WTC11 (cell line): ENCODE data around the gene ITPR3. TPM values are rescaled to one million over a fixed set of nuclear protein-coding genes. Genes with fewer than 3 reads are reported as not detected.

Experiments
- ATAC-seq: fragments of 200-7000 bp; cut with Tn5 transposase; 2 replicates; pipeline ENCODE4 v1.10.0; 2021; ENCODE audit warnings: mild to moderate bottlenecking, moderate library complexity
- CTCF ChIA-PET: fragments of 300-600 bp; sonication (Branson Sonifier 250); formaldehyde crosslinking; loops from one replicate; lab custom pipeline; 2021; ENCODE audit warnings: antibody characterized with exemption; lab: Charles Lee
- POLR2A ChIA-PET: fragments of 350-600 bp; sonication (Branson Sonifier 250); formaldehyde crosslinking; loops from one replicate; lab custom pipeline; 2021; ENCODE audit warnings: antibody characterized with exemption; lab: Charles Lee
- DNase-seq: peaks from one replicate; pipeline ENCODE4 v3.0.0; 2021; ENCODE audit warnings: low spot score
- H3K27ac Mint-ChIP-seq: 2 replicates; pipeline ENCODE4 v1.8.0; 2021; ENCODE audit warnings: mixed read lengths
- H3K27me3 Mint-ChIP-seq: 2 replicates; pipeline ENCODE4 v1.8.0; 2021; ENCODE audit warnings: low read depth, mild to moderate bottlenecking, moderate library complexity, mixed read lengths
- H3K36me3 Mint-ChIP-seq: 2 replicates; pipeline ENCODE4 v1.8.0; 2021; ENCODE audit warnings: mixed read lengths
- H3K4me1 Mint-ChIP-seq: 2 replicates; pipeline ENCODE4 v1.8.0; 2022; ENCODE audit warnings: mixed read lengths
- H3K4me3 Mint-ChIP-seq: 2 replicates; pipeline ENCODE4 v1.8.0; 2021; ENCODE audit warnings: mild to moderate bottlenecking, moderate library complexity, mixed read lengths
- H3K9me3 Mint-ChIP-seq: 2 replicates; pipeline ENCODE4 v1.8.0; 2021; ENCODE audit warnings: mixed read lengths
- RORB ChIP-seq: fragments of 250-450 bp; sonication (Bioruptor Pico); IDR thresholded peaks from 2 replicates; pipeline ENCODE4 v1.9.0; 2021; ENCODE audit warnings: mild to moderate bottlenecking
- TEAD1 ChIP-seq: sonication (generic); formaldehyde crosslinking; IDR thresholded peaks from 2 replicates; pipeline ENCODE4 v1.8.0; 2022; ENCODE audit warnings: mild to moderate bottlenecking, missing genetic modification reagents
- ZNF396 ChIP-seq: fragments of 250-450 bp; sonication (Bioruptor Pico); IDR thresholded peaks from 2 replicates; pipeline ENCODE4 v1.8.0; 2021; ENCODE audit warnings: mild to moderate bottlenecking, moderate library complexity, borderline replicate concordance
- ZNF423 ChIP-seq: fragments of 250-450 bp; sonication (Bioruptor Pico); IDR thresholded peaks from 2 replicates; pipeline ENCODE4 v2.1.2; 2022; ENCODE audit warnings: mild to moderate bottlenecking, moderate library complexity
- total RNA-seq: library from RNA; stranded (reverse); gene quantifications from 3 replicates; pipeline ENCODE4 v1.2.3, GENCODE V29; 2021
- TF ChIP-seq, protein P1 (sequence below): fragments of 200-600 bp; IDR thresholded peaks from 2 replicates; pipeline ENCODE4 v1.8.0; 2022; ENCODE audit warnings: antibody characterized with exemption
- TF ChIP-seq, protein P2 (sequence below): sonication (generic); formaldehyde crosslinking; IDR thresholded peaks from 2 replicates; pipeline ENCODE4 v1.8.1; 2023; ENCODE audit warnings: mild to moderate bottlenecking, missing genetic modification reagents
- TF ChIP-seq, protein P3 (sequence below): fragments of 250-450 bp; sonication (Bioruptor Pico); IDR thresholded peaks from 2 replicates; pipeline ENCODE4 v1.9.0; 2021; ENCODE audit warnings: mild to moderate bottlenecking, borderline replicate concordance
- TF ChIP-seq, protein P4 (sequence below): sonication (generic); formaldehyde crosslinking; IDR thresholded peaks from 2 replicates; pipeline ENCODE4 v1.8.0; 2022; ENCODE audit warnings: mild to moderate bottlenecking, missing genetic modification reagents
- TF ChIP-seq, protein P5 (sequence below): fragments of 250-450 bp; sonication (Bioruptor Pico); IDR thresholded peaks from 2 replicates; pipeline ENCODE4 v2.1.2; 2022; ENCODE audit warnings: mild to moderate bottlenecking, moderate library complexity
- TF ChIP-seq, protein P6 (sequence below): fragments of 250-450 bp; sonication (Bioruptor Pico); IDR thresholded peaks from 2 replicates; pipeline ENCODE4 v1.9.0; 2021; ENCODE audit warnings: moderate library complexity, mild to moderate bottlenecking, inconsistent platforms, borderline replicate concordance
- TF ChIP-seq, protein P7 (sequence below): sonication (generic); formaldehyde crosslinking; IDR thresholded peaks from 2 replicates; pipeline ENCODE4 v1.8.0; 2022; ENCODE audit warnings: mild to moderate bottlenecking, missing genetic modification reagents

The ITPR3 gene
- total RNA-seq, 1 experiment from 2014 or later: 47.3 TPM

DNA sequence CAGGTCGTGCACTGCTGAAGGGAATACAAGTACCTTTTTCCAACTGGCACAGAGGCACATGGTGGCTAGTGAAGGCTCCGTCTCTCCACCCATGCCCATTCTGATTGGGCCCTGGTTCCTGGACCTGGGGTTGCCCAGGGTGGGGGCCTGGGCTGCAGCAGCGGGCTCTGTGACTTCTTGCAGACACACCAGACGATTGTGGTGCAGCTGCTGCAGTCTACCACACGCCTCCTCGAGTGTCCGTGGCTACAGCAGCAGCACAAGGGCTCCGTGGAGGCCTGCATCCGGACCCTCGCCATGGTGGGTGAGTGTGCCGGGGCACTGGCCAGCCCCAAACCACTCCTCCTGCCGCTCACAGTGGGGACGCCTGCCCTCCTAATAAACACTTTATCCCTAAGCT is 61.2 kb downstream of the ITPR3 start (continued):
- TF ChIP-seq, protein P1, sequence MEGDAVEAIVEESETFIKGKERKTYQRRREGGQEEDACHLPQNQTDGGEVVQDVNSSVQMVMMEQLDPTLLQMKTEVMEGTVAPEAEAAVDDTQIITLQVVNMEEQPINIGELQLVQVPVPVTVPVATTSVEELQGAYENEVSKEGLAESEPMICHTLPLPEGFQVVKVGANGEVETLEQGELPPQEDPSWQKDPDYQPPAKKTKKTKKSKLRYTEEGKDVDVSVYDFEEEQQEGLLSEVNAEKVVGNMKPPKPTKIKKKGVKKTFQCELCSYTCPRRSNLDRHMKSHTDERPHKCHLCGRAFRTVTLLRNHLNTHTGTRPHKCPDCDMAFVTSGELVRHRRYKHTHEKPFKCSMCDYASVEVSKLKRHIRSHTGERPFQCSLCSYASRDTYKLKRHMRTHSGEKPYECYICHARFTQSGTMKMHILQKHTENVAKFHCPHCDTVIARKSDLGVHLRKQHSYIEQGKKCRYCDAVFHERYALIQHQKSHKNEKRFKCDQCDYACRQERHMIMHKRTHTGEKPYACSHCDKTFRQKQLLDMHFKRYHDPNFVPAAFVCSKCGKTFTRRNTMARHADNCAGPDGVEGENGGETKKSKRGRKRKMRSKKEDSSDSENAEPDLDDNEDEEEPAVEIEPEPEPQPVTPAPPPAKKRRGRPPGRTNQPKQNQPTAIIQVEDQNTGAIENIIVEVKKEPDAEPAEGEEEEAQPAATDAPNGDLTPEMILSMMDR: no peak
- TF ChIP-seq RORB (CRISPR knock-in tag): no peak
- TF ChIP-seq, protein P2, sequence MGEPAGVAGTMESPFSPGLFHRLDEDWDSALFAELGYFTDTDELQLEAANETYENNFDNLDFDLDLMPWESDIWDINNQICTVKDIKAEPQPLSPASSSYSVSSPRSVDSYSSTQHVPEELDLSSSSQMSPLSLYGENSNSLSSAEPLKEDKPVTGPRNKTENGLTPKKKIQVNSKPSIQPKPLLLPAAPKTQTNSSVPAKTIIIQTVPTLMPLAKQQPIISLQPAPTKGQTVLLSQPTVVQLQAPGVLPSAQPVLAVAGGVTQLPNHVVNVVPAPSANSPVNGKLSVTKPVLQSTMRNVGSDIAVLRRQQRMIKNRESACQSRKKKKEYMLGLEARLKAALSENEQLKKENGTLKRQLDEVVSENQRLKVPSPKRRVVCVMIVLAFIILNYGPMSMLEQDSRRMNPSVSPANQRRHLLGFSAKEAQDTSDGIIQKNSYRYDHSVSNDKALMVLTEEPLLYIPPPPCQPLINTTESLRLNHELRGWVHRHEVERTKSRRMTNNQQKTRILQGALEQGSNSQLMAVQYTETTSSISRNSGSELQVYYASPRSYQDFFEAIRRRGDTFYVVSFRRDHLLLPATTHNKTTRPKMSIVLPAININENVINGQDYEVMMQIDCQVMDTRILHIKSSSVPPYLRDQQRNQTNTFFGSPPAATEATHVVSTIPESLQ (CRISPR knock-in tag): no peak
- TF ChIP-seq TEAD1: no peak

DNA sequence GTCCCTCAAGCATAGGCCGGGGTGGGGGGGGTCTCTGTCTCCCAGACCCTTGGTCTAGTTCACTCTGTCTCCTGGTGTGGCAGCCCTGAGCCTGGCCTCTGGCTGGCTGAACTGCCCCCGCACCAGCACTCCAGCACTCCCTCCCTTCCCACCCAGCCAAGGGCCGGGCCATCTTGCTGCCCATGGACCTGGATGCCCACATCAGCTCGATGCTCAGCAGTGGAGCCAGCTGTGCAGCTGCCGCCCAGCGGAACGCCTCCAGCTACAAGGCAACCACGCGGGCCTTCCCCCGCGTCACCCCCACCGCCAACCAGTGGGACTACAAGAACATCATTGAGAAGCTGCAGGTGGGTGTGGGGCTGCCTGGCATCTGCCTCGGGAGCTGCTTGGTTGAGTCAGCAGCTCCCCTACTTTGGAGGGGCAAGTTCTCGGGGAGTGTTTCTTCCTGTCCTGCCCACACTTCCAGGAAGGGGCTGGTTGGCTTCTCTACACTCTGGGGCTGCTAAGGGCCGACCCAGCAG is 62.0 kb downstream of the ITPR3 start:
- H3K4me1 Mint-ChIP-seq: no peaks in the 10 kb centered on the region
- no peak for ATAC-seq
- TF ChIP-seq, protein P3, sequence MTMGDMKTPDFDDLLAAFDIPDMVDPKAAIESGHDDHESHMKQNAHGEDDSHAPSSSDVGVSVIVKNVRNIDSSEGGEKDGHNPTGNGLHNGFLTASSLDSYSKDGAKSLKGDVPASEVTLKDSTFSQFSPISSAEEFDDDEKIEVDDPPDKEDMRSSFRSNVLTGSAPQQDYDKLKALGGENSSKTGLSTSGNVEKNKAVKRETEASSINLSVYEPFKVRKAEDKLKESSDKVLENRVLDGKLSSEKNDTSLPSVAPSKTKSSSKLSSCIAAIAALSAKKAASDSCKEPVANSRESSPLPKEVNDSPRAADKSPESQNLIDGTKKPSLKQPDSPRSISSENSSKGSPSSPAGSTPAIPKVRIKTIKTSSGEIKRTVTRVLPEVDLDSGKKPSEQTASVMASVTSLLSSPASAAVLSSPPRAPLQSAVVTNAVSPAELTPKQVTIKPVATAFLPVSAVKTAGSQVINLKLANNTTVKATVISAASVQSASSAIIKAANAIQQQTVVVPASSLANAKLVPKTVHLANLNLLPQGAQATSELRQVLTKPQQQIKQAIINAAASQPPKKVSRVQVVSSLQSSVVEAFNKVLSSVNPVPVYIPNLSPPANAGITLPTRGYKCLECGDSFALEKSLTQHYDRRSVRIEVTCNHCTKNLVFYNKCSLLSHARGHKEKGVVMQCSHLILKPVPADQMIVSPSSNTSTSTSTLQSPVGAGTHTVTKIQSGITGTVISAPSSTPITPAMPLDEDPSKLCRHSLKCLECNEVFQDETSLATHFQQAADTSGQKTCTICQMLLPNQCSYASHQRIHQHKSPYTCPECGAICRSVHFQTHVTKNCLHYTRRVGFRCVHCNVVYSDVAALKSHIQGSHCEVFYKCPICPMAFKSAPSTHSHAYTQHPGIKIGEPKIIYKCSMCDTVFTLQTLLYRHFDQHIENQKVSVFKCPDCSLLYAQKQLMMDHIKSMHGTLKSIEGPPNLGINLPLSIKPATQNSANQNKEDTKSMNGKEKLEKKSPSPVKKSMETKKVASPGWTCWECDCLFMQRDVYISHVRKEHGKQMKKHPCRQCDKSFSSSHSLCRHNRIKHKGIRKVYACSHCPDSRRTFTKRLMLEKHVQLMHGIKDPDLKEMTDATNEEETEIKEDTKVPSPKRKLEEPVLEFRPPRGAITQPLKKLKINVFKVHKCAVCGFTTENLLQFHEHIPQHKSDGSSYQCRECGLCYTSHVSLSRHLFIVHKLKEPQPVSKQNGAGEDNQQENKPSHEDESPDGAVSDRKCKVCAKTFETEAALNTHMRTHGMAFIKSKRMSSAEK (CRISPR knock-in tag): no peak
- TF ChIP-seq ZNF423 (CRISPR knock-in tag) (no peak), ZNF396 (CRISPR knock-in tag) (no peak)
- TF ChIP-seq, protein P4, sequence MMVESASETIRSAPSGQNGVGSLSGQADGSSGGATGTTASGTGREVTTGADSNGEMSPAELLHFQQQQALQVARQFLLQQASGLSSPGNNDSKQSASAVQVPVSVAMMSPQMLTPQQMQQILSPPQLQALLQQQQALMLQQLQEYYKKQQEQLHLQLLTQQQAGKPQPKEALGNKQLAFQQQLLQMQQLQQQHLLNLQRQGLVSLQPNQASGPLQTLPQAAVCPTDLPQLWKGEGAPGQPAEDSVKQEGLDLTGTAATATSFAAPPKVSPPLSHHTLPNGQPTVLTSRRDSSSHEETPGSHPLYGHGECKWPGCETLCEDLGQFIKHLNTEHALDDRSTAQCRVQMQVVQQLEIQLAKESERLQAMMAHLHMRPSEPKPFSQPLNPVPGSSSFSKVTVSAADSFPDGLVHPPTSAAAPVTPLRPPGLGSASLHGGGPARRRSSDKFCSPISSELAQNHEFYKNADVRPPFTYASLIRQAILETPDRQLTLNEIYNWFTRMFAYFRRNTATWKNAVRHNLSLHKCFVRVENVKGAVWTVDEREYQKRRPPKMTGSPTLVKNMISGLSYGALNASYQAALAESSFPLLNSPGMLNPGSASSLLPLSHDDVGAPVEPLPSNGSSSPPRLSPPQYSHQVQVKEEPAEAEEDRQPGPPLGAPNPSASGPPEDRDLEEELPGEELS (CRISPR knock-in tag): no peak
- TF ChIP-seq, protein P5, sequence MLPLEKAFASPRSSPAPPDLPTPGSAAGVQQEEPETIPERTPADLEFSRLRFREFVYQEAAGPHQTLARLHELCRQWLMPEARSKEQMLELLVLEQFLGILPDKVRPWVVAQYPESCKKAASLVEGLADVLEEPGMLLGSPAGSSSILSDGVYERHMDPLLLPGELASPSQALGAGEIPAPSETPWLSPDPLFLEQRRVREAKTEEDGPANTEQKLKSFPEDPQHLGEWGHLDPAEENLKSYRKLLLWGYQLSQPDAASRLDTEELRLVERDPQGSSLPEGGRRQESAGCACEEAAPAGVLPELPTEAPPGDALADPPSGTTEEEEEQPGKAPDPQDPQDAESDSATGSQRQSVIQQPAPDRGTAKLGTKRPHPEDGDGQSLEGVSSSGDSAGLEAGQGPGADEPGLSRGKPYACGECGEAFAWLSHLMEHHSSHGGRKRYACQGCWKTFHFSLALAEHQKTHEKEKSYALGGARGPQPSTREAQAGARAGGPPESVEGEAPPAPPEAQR: no peak
- TF ChIP-seq, protein P6, sequence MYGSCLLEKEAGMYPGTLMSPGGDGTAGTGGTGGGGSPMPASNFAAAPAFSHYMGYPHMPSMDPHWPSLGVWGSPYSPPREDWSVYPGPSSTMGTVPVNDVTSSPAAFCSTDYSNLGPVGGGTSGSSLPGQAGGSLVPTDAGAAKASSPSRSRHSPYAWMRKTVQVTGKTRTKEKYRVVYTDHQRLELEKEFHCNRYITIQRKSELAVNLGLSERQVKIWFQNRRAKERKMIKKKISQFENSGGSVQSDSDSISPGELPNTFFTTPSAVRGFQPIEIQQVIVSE (CRISPR knock-in tag): no peak
- TF ChIP-seq, protein P7, sequence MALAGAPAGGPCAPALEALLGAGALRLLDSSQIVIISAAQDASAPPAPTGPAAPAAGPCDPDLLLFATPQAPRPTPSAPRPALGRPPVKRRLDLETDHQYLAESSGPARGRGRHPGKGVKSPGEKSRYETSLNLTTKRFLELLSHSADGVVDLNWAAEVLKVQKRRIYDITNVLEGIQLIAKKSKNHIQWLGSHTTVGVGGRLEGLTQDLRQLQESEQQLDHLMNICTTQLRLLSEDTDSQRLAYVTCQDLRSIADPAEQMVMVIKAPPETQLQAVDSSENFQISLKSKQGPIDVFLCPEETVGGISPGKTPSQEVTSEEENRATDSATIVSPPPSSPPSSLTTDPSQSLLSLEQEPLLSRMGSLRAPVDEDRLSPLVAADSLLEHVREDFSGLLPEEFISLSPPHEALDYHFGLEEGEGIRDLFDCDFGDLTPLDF (CRISPR knock-in tag): no peak
- no peak overlapping the region for H3K4me3 Mint-ChIP-seq
- DNase-seq: no peak
- no peaks in the 10 kb centered on the region for H3K27me3 Mint-ChIP-seq
- POLR2A ChIA-PET: no interaction called here
- peaks cover 54% of the 10 kb centered on the region for H3K36me3 Mint-ChIP-seq
- no peaks in the 10 kb centered on the region for H3K9me3 Mint-ChIP-seq
- no peak overlapping the region for H3K27ac Mint-ChIP-seq
- CTCF ChIA-PET: interaction anchor here (0.8 to 2.8 kb wide), 2 partner anchors 17 to 19 kb away, joined by 3 to 9 read pairs; no protein-coding TSS in a partner anchor
